HG03520 (cell line): Measurements from ENCODE around the gene AREL1.
"Not testable (repeated sequence)": the region's sequence is repeated elsewhere in the genome, so short reads cannot be mapped to it uniquely, and the experiment has no call there.

ENCODE experiments used
- ATAC-seq: cut with Tn5 transposase; IDR thresholded peaks from one replicate; pipeline ENCODE4 v1.9.1; 2021; ENCODE audit warnings: mild to moderate bottlenecking, moderate library complexity; ENCODE audit not compliant: unreplicated experiment

AREL1 gene

DNA sequence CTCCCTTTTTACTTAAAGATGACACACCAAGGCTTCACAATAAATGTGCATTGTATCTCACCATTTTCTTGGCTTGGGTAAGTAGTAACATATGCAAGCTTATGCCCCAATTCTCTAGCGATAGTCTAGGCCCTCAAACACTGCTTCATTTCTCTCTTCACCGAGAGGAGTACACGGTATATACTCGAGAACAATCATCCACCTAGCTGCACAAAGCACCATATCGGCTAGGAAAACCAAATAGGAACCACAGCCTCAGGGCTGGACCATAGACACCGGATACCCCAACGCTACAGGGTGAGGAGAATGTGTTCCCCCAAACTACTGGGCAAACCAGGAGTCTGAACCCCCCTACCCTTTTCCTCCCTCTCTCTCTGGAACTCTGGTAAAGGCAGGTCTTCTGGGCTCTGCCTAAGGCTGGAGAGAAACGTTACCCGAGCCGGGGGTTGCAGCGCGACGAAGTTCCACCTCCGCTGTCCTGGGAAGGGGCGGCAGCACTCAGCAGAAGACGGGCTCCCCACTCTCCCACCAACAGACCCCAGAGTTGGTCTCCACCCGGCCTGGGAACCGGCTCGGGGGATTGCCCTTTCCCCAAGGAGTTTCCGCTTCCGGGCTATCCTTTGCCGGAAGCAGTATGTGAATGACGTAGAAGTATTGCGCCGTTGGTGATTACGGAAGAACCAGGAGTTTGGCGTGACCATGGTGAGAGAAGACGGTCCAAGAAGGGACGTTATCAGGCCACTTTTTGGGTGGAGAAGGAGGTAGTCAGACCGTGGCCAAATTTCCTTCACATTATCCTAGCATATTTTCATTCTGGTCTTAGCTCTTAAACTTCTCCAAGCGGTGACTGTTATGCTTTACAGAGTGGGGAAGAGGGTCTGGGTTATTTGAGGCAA is at the start of gene AREL1, which contains the start of gene FCF1:
Gene AREL1 (minus strand): TSS at position 582 of the 896 bp plus-strand sequence. CDS start 27,465 bp downstream, outside the sequence.
Gene FCF1 (plus strand): TSS at position 646 of the 896 bp plus-strand sequence. CDS start 54 bp downstream, at position 700.
- ATAC-seq, result peak; percentile 95

- ATAC-seq, result not testable (repeated sequence)
These were observed 45.6 kb upstream of the AREL1 start for GRCh38 chr14:74758505-74758904.

- no peak for ATAC-seq
These were observed 43.4 kb upstream of the AREL1 start for GRCh38 chr14:74756326-74756725.

DNA sequence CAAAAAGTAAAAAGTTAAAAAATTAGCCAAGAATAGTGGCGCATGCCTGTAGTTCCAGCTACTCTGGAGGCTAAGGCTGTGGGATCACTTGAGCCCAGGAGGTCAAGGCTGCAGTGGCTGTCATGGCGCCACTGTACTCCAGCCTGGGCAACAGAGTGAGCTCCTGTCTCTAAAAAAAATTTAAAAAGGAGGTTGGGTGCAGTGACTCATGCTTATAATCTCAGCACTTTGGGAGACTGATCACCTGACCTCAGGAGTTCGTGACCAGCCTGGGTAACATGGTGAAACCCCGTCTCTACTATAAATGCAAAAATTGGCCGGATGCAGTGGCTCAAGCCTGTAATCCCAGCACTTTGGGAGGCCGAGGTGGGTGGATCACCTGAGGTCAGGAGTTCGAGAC is 42.0 kb upstream of the AREL1 start:
- no peak for ATAC-seq

DNA sequence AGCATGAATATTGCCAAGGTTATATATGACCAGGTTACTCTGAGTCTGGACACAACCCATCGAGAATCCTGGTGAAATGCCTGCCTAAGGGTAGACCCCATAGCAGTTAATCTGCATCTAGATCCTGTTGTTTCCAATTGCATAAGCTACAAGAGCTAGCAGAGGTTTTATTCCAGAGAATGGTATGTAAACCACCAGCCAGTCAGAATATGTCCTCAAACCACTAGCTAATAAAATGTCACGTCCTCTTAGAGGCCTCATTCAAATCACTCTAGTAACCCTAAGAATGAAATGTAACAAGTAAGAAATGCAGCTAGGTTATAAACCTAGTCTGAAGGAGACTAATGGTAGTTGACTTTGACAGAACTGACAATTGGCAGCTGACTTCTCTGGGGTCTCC is 41.3 kb upstream of the AREL1 start:
- ATAC-seq, result no peak

- ATAC-seq, result no peak
These were observed 34.4 kb upstream of the AREL1 start for GRCh38 chr14:74747237-74747636.

DNA sequence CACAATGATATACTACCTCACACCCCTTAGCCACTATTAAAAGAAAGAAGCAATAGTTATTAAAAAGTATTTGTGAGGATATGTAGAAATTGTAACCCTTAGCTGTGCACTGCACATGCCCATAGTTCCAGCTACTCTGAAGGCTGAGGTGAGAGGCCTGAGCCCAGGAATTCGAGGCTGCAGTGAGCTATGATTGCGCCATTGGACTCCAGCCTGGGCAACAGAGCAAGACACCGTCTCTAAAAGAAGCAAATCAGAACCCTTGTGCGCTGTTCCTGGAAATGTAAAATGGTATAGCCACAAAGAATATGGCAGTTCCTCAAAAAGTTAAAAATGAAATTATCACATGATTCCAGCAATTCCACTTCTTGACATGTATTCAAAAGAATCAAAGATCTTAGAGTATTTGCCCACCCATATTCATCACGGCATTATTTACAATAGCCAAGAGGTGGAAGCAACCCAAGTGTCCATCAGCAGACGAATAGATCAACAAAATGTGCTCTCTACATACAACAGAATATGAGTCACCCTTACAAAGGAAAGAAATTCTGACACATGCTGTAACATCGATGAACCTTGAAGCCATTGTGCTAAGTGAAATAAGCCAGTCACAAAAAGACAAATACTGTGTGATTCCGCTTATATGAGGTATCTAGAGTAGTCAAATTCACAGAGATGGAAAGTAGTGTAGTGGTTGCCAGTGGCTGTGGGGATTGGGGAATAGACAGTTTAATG is 26.6 kb upstream of the AREL1 start:
- no peak for ATAC-seq

GRCh38 chr14:74737753-74738325 is 25.0 kb upstream of the AREL1 start:
- no peak for ATAC-seq

DNA sequence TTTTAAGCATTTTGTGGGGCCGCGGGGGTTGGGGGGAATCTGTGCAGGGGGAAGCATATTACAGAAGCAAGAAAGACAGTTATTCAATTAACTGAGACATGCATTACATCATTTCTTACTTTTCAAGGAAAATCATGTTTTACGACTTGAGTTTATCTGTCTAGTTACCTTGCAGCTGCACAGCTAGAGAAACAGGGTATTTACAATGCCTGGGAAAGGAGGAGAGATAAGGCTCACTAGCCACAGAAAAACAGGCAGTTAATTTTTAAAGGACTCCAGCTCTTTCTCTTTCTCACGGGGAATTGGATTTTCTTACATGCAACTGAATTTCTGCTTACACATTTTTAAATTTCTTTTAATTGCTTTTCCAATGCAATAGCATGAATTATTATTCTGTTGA is 22.2 kb upstream of the AREL1 start:
- no peak for ATAC-seq

GRCh38 chr14:74733221-74733620 is 20.3 kb upstream of the AREL1 start:
- no peak for ATAC-seq

DNA sequence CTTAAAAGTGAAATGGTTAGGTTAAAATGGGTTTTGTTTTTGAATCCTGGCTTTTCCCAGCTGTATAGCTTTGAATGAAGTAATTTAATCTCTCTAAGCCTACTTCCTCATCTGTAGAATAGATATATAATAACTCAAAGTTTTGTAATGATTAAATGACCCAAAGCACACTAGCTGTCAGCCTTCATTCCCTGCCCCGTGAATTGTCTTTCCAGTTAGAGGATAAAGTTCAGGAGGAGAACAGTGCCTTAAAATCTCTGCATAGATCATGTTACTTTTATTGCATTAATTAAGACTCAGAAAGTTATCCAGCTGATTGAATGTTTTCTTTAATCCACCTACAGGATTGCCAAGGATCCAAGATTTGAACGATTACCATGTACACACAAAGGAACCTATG is 19.5 kb upstream of the AREL1 start:
- no peak for ATAC-seq

- ATAC-seq, result no peak
These were observed 10.3 kb upstream of the AREL1 start for GRCh38 chr14:74723134-74723533.

DNA sequence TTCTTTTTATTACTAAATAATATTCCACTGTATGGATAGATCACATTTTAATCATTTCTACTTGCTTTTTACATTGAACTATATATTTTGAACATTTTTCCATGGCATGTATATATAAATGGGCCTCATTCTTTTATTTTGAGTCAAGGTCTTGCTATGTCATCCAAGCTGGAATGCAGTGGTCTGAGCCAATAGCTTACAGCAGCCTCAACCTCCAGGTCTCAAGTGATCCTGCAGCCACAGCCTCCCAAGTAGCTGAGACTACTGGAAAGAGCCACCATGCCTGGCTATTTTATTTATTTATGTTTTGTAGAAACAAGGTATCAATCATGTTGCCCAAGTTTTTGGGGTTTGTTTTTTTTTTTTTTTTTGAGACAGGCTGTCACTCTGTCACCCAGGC is 7.6 kb upstream of the AREL1 start:
- no peak for ATAC-seq

DNA sequence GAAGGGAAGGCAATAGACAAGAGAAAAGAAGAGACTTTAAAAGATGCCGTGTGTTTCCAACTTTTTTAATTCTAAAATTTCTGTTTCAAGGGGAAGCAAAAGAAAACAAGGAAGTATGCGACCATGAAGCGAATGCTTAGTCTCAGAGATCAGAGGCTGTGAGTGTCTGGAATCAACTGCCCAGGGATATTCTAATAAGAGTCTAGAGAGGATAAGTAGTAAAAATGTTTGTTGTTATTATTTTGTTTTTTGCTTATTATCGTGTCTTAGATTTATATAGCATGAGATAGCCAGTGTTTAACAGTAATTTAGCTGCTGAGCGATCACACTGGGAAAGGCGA is 485 bp upstream of the AREL1 start:
- ATAC-seq, result no peak

DNA sequence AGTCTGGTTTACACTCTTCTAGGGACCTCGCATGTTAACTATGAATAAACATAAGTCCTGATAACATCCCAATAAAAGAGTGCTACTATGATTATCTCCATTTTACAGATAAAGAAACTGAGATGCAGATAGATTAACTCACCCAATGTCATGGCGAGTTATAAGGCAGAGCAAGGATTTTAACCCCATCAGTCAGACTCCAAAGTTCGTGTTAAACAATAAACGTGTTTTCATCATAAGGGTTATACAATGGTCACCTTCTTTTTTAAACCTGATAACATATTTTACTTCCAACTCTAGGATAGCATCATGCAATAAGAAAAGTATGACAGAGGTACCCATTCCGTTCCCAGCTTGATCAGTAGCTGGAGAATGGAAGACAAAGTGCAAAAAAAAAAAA is 1.2 kb downstream of the AREL1 start:
- ATAC-seq, result no peak

- ATAC-seq, result no peak
These were observed 2.4 kb downstream of the AREL1 start for GRCh38 chr14:74710480-74710879.

DNA sequence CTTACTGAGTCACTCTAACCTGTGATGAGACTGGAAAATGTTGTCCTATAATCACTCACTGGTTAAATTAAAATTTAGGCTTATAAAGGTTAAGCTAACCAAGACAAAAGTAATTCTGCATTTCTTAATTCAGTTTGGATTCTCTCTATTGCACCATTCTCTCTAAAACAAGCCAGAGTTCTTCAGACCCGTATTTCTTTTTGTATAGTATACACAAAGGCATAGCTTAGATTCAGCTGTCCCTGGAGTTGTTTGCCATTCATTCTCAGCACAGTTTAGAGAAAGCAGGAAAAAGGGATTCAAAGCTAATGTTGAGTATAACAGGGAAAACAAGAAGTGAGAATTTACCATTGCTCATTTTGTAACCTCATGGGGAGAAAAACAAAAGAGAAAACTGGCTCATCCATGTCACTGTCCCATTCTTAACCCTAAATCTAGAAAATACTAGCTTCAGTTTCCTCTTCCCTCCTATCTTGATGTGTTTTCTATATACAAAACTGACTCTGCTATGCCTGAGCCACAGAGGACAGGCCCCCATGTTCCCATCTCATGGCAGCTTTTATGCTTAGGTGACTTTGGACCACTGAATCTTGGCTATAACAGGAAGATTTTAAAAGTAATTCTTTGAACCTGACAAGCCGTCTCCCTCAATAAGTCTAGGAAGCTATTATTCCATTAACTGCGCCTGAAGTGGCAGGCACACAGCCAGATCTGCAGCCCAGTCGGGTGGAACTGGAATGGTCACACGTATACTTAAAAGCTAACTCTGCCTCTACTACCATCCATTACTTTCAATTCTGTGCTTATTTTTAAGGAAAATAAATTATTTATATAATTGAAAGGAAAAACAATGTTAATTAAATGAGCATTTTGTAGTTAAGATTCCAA is 7.0 kb downstream of the AREL1 start:
- ATAC-seq, result no peak

GRCh38 chr14:74704656-74705055 is 8.2 kb downstream of the AREL1 start:
- no peak for ATAC-seq

DNA sequence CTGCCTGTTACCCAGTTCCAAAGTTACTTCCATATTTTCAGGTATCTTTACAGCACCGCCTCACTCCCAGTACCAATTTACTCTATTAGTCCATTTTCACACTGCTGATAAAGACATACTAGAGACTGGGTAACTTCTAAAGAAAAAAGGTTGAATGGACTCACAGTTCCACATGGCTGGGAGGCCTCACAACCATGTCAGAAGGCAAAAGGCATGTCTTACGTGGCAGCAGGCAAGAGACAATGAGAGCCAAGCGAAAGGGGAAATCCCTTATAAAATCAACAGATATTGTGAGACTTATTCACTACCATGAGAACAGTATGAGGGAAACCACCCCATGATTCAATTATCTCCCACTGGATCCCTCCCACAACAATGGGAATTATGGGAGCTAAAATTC is 9.8 kb downstream of the AREL1 start:
- no peak for ATAC-seq

DNA sequence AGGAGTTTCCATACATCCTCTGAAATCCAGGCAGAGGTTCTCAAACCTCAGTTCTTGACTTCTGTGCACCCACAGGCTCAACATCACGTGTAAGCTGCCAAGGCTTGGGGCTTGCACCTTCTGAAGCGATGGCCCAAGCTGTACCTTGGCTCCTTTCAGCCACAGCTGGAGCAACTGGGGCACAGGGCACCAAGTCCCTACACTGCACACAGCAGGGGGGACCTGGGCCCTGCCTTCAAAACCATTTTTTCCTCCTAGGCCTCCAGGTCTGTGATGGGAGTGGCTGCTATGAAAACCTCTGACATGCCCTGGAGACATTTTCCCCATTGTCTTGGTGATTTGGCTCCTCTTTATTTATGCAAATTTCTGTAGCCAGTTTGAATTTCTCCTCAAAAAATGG is 10.6 kb downstream of the AREL1 start:
- no peak for ATAC-seq

GRCh38 chr14:74698465-74698864 is 14.4 kb downstream of the AREL1 start:
- ATAC-seq, result no peak
